Measurements from ENCODE around the gene OR13C8. TPM values are rescaled to one million over a fixed set of nuclear protein-coding genes. Genes with fewer than 3 reads are reported as not detected.

OR13C8 gene
- polyA plus RNA-seq, 5 donors = not detected

GRCh38 chr9:104611213-104611612 is 42.2 kb downstream of the OR13C8 start:
- DNase-seq = no peak

GRCh38 chr9:104617418-104617817 is 48.5 kb downstream of the OR13C8 start:
- no peak for DNase-seq

- DNase-seq = no peak
Observed at GRCh38 chr9:104618104-104618503, 49.1 kb downstream of the OR13C8 start, which contains the start of gene OR13C9. Gene OR13C9, minus strand, starts transcription at chr9:104618204. Its CDS starts 0 bp downstream, at chr9:104618204.

Other genes starting within 250 kb of the OR13C8 start
- not detected for gene OR13F1, start 64.9 kb upstream of the OR13C8 start, polyA plus RNA-seq (ENCODE audit: insufficient read depth in 1 of 5, insufficient read length in 5 of 5, low replicate concordance in 1 of 5)
- gene OR13C4, start 42.0 kb upstream of the OR13C8 start, polyA plus RNA-seq (ENCODE audit: insufficient read depth in 1 of 5, insufficient read length in 5 of 5, low replicate concordance in 1 of 5) = not detected
- gene OR13C3, start 32.3 kb upstream of the OR13C8 start, polyA plus RNA-seq (ENCODE audit: insufficient read depth in 1 of 5, insufficient read length in 5 of 5, low replicate concordance in 1 of 5) = not detected
- gene OR13C5, start 30.2 kb downstream of the OR13C8 start, polyA plus RNA-seq (ENCODE audit: insufficient read depth in 1 of 5, insufficient read length in 5 of 5, low replicate concordance in 1 of 5) = under 1 TPM in 1 of 5 donors, not detected in 4; 0.19 TPM
- under 1 TPM in 1 of 5 donors, not detected in 4; 0.27 TPM for gene OR13C2, start 36.5 kb downstream of the OR13C8 start, polyA plus RNA-seq (ENCODE audit: insufficient read depth in 1 of 5, insufficient read length in 5 of 5, low replicate concordance in 1 of 5)
- not detected for gene OR13C9, start 49.0 kb downstream of the OR13C8 start, polyA plus RNA-seq (ENCODE audit: insufficient read depth in 1 of 5, insufficient read length in 5 of 5, low replicate concordance in 1 of 5)
- not detected for gene OR13D1, start 125.3 kb downstream of the OR13C8 start, polyA plus RNA-seq (ENCODE audit: insufficient read depth in 1 of 5, insufficient read length in 5 of 5, low replicate concordance in 1 of 5)
- gene NIPSNAP3A, start 178.5 kb downstream of the OR13C8 start, polyA plus RNA-seq (ENCODE audit: insufficient read depth in 1 of 5, insufficient read length in 5 of 5, low replicate concordance in 1 of 5) = 10 to 100 TPM; 42.7 to 64.9 (median 49.4) TPM
- 10 to 100 TPM; 10.4 to 17.0 (median 13.3) TPM for gene NIPSNAP3B, start 195.0 kb downstream of the OR13C8 start, polyA plus RNA-seq (ENCODE audit: insufficient read depth in 1 of 5, insufficient read length in 5 of 5, low replicate concordance in 1 of 5)

Measured in right lung (tissue), 5 donors.